Calu3 (cell line): ENCODE measurements around the gene GPC3. TPM values are rescaled to one million over a fixed set of nuclear protein-coding genes. Genes with fewer than 3 reads are reported as not detected.

Experiments used
- BruUV-seq: library from RNA; stranded (reverse); fragments of 400-500 nt; replicated peaks from 2 replicates; lab custom pipeline; 2021; lab: Mats Ljungman, UMichigan
- CTCF ChIA-PET: fragments of 300-600 bp; sonication (Branson Sonifier 250); formaldehyde crosslinking; loops from one replicate; lab custom pipeline; 2022; ENCODE audit warnings: antibody characterized with exemption; lab: Charles Lee
- DNase-seq: peaks from one replicate; pipeline ENCODE4 v3.0.0; 2022
- H3K27ac Mint-ChIP-seq: one replicate; pipeline ENCODE4 v1.8.0; 2022; ENCODE audit warnings: mixed read lengths; ENCODE audit not compliant: unreplicated experiment
- H3K27me3 Mint-ChIP-seq: one replicate; pipeline ENCODE4 v1.8.0; 2022; ENCODE audit warnings: mixed read lengths; ENCODE audit not compliant: unreplicated experiment
- H3K36me3 Mint-ChIP-seq: one replicate; pipeline ENCODE4 v1.8.0; 2022; ENCODE audit warnings: mild to moderate bottlenecking, moderate library complexity, mixed read lengths; ENCODE audit not compliant: insufficient read depth, unreplicated experiment
- H3K4me1 Mint-ChIP-seq: one replicate; pipeline ENCODE4 v1.8.0; 2022; ENCODE audit warnings: mild to moderate bottlenecking, low read depth, mixed read lengths; ENCODE audit not compliant: unreplicated experiment
- H3K4me3 Mint-ChIP-seq: one replicate; pipeline ENCODE4 v1.8.0; 2022; ENCODE audit warnings: mild to moderate bottlenecking, low read depth, moderate library complexity, mixed read lengths; ENCODE audit not compliant: unreplicated experiment
- H3K9me3 Mint-ChIP-seq: one replicate; pipeline ENCODE4 v1.8.0; 2022; ENCODE audit warnings: low read depth, mixed read lengths; ENCODE audit not compliant: unreplicated experiment
- intact Hi-C: fragments of 100-400 bp; cut with micrococcal nuclease; formaldehyde crosslinking; loops from one replicate; pipeline ENCODE4 v1.10.0; 2022; ENCODE audit not compliant: unreplicated experiment
- total RNA-seq: library from RNA; stranded (reverse); gene quantifications from 2 replicates; pipeline ENCODE4 v1.2.3, GENCODE V29; 2022
- TF ChIP-seq, protein P1 (sequence below): fragments of 200-600 bp; IDR thresholded peaks from one replicate; pipeline ENCODE4 v1.8.0; 2022; ENCODE audit warnings: antibody characterized with exemption; ENCODE audit not compliant: unreplicated experiment

GPC3 gene
- total RNA-seq, 1 experiment from 2014 or later = 2.3 TPM

DNA sequence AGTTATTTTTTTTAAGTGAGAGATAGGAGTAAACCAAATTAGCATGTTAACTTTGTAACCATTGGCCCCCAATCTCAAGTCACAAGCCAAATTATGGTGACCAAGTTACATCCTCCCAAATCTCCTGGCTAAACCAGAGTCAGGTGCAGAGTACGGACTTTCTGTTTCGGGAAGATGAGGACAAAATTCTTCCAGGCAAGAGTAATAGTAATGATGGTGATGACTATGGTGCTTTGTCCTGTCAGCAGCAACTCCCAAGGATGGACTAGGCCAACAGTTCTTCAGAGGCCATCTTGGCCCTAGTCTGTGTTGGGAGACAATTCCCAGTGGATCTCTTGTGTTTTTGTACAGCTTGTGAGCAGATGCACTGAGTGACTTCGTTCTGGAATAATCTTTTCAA is 148.8 kb downstream of the GPC3 start:
- Mint-ChIP-seq H3K4me1 (peaks cover 10% of the 10 kb centered on the region), H3K9me3 (no peaks in the 10 kb centered on the region), H3K27me3 (no peaks in the 10 kb centered on the region), H3K27ac (no peak overlapping the region), H3K4me3 (no peak overlapping the region), H3K36me3 (no peaks in the 10 kb centered on the region)
- no TSS peak for BruUV-seq
- CTCF ChIA-PET = interaction anchor here (0.6 kb wide), 1 partner anchor 83 kb away, joined by 4 read pairs; no protein-coding TSS in a partner anchor
- DNase-seq = no peak
- intact Hi-C loops = loop anchor here (5.0 kb wide), 1 partner anchor 86 kb away; no protein-coding TSS in a partner anchor
- TF ChIP-seq, protein P1, sequence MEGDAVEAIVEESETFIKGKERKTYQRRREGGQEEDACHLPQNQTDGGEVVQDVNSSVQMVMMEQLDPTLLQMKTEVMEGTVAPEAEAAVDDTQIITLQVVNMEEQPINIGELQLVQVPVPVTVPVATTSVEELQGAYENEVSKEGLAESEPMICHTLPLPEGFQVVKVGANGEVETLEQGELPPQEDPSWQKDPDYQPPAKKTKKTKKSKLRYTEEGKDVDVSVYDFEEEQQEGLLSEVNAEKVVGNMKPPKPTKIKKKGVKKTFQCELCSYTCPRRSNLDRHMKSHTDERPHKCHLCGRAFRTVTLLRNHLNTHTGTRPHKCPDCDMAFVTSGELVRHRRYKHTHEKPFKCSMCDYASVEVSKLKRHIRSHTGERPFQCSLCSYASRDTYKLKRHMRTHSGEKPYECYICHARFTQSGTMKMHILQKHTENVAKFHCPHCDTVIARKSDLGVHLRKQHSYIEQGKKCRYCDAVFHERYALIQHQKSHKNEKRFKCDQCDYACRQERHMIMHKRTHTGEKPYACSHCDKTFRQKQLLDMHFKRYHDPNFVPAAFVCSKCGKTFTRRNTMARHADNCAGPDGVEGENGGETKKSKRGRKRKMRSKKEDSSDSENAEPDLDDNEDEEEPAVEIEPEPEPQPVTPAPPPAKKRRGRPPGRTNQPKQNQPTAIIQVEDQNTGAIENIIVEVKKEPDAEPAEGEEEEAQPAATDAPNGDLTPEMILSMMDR = no peak

- Mint-ChIP-seq H3K36me3 (no peaks in the 10 kb centered on the region), H3K27me3 (no peaks in the 10 kb centered on the region), H3K27ac (no peak overlapping the region), H3K9me3 (no peaks in the 10 kb centered on the region), H3K4me1 (peaks cover 10% of the 10 kb centered on the region), H3K4me3 (no peak overlapping the region)
- intact Hi-C loops = loop anchor here (5.0 kb wide), 1 partner anchor 88 kb away; no protein-coding TSS in a partner anchor
- TF ChIP-seq, protein P1 = no peak
- no peak for DNase-seq
- CTCF ChIA-PET = no interaction called here
- no TSS peak for BruUV-seq
Measured at GRCh38 chrX:133834771-133835170, 150.6 kb downstream of the GPC3 start.

DNA sequence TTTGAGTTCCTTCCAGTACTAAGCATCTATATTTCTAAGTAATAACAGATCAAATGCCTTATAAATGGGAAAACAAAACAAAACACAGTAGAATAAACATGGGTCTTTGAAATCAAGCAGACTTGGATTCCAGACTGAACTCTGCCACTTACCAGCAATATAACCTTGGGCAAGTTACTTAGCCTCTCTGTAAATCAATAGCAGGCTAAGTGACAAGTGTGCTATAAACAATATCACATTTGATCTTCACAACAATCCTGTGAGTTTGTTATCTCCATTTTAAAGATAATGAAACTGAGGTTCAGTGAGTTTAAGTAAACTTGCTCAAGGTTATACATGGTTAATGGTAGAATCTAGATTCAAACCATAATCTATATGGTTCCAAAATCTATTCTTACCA is 165.8 kb downstream of the GPC3 start:
- Mint-ChIP-seq H3K36me3 (no peaks in the 10 kb centered on the region), H3K4me3 (no peak overlapping the region), H3K27ac (no peak overlapping the region), H3K27me3 (no peaks in the 10 kb centered on the region), H3K4me1 (no peaks in the 10 kb centered on the region), H3K9me3 (no peaks in the 10 kb centered on the region)
- TF ChIP-seq, protein P1 = no peak
- CTCF ChIA-PET = no interaction called here
- intact Hi-C loops = no loop called here
- no TSS peak for BruUV-seq
- no peak for DNase-seq

DNA sequence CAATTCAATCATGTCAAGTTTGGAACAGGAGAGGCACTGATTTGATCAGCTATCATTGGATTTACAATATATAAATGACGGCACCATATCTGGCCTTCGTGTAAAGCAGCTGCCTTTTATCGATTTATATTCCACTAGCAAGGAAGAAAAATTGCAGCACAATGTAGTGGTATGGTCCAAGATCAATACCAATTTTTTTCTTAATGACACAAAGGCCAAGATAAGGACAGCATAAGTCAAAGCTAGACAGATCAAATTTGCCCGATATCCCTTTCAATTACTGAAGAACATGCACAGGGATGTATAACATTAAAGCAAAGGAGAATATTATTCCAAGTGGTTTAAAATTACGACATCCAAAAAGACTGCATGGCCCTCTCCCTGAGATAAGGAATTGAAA is 167.4 kb downstream of the GPC3 start:
- no peak for DNase-seq
- intact Hi-C loops = no loop called here
- no peak overlapping the region for H3K27ac Mint-ChIP-seq
- TF ChIP-seq, protein P1 = no peak
- H3K36me3 Mint-ChIP-seq = no peaks in the 10 kb centered on the region
- H3K9me3 Mint-ChIP-seq = no peaks in the 10 kb centered on the region
- CTCF ChIA-PET = no interaction called here
- BruUV-seq = no TSS peak
- no peaks in the 10 kb centered on the region for H3K4me1 Mint-ChIP-seq
- no peak overlapping the region for H3K4me3 Mint-ChIP-seq
- no peaks in the 10 kb centered on the region for H3K27me3 Mint-ChIP-seq
